ENCODE data around the gene TMX1. TPM values are rescaled to one million over a fixed set of nuclear protein-coding genes. Genes with fewer than 3 reads are reported as not detected.

TMX1 gene
- total and polyA plus RNA-seq, 2 of the 8 experiments (the other 6 are each of a cell fraction or from before 2014, with no cell fraction given) = 26.6 to 84.0 TPM

DNA sequence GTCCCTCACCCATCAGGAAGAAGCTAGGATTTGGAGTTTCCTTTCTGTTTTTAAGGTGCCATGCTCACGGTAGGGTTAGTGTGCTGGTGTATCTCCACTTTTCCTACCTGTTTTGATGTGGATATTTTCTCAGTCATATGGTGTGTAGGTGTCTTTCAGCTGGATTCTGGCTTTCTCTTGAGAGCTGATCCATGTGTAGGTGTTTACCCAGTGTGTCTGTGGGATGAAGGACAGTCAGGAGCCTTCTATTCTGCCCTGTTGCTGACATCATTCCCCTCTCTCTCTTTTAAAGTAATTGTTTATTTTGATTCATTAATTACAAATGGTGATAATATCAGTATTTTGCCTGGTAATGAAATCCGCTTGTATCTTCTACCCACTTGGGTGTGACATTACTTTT lies 22.8 kb downstream of the TMX1 start (continued):
- TF ChIP-seq, protein P1, sequence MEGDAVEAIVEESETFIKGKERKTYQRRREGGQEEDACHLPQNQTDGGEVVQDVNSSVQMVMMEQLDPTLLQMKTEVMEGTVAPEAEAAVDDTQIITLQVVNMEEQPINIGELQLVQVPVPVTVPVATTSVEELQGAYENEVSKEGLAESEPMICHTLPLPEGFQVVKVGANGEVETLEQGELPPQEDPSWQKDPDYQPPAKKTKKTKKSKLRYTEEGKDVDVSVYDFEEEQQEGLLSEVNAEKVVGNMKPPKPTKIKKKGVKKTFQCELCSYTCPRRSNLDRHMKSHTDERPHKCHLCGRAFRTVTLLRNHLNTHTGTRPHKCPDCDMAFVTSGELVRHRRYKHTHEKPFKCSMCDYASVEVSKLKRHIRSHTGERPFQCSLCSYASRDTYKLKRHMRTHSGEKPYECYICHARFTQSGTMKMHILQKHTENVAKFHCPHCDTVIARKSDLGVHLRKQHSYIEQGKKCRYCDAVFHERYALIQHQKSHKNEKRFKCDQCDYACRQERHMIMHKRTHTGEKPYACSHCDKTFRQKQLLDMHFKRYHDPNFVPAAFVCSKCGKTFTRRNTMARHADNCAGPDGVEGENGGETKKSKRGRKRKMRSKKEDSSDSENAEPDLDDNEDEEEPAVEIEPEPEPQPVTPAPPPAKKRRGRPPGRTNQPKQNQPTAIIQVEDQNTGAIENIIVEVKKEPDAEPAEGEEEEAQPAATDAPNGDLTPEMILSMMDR (IDR thresholded peaks at IDR 0.05; ENCODE audit: control extremely low read depth in 1 of 3, insufficient read depth in 1 of 3, low read depth in 1 of 3, low read length in 3 of 3) = no peak

Data from H1 (cell line).